Epithelial cell of proximal tubule (primary cell): Measurements from ENCODE around the gene TRIM10. TPM values are rescaled to one million over a fixed set of nuclear protein-coding genes. Genes with fewer than 3 reads are reported as not detected.
A peak's percentile ranks its signal among the peaks of the same experiment; 100 is the strongest.
"Not testable (repeated sequence)": the region's sequence is repeated elsewhere in the genome, so short reads cannot be mapped to it uniquely, and the experiment has no call there.

ENCODE experiments used
- DNase-seq: peaks from one replicate; pipeline ENCODE4 v3.0.0-alpha.2; 2011; ENCODE audit warnings: low read depth
- H3K4me3 ChIP-seq: 2 replicates; pipeline ENCODE4 v1.5.1; 2011; ENCODE audit warnings: low read depth, mild to moderate bottlenecking, low read length
- total RNA-seq: library from RNA; depleted of rRNA; stranded (reverse); fragments of >200 nt; gene quantifications from 2 replicates; pipeline ENCODE4 v1.2.3, GENCODE V29; 2015
- TF ChIP-seq, protein P1 (sequence below): conservative IDR thresholded peaks from 2 replicates; pipeline ENCODE4 v1.5.1; 2012; ENCODE audit warnings: low read depth, mild to moderate bottlenecking, low read length

The TRIM10 gene
- total RNA-seq, 1 donor from 2014 or later: not detected

DNA sequence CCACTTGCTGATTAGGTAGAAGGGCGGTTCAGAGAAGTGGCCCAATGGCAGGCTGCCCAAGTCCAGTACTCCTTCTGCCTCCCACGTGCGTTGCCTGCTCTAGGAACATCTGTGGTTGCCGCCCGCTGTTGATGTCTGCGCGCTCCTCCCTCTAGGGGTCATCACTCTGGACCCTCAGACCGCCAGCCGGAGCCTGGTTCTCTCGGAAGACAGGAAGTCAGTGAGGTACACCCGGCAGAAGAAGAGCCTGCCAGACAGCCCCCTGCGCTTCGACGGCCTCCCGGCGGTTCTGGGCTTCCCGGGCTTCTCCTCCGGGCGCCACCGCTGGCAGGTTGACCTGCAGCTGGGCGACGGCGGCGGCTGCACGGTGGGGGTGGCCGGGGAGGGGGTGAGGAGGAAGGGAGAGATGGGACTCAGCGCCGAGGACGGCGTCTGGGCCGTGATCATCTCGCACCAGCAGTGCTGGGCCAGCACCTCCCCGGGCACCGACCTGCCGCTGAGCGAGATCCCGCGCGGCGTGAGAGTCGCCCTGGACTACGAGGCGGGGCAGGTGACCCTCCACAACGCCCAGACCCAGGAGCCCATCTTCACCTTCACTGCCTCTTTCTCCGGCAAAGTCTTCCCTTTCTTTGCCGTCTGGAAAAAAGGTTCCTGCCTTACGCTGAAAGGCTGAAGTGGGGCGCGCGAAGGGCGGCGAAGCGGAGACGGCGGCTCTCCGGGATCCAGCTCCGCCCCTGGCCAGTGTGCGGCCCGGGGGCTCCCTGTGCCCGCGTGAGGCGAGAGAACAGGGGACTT is 10.9 kb upstream of the TRIM10 start:
- TF ChIP-seq, protein P1, sequence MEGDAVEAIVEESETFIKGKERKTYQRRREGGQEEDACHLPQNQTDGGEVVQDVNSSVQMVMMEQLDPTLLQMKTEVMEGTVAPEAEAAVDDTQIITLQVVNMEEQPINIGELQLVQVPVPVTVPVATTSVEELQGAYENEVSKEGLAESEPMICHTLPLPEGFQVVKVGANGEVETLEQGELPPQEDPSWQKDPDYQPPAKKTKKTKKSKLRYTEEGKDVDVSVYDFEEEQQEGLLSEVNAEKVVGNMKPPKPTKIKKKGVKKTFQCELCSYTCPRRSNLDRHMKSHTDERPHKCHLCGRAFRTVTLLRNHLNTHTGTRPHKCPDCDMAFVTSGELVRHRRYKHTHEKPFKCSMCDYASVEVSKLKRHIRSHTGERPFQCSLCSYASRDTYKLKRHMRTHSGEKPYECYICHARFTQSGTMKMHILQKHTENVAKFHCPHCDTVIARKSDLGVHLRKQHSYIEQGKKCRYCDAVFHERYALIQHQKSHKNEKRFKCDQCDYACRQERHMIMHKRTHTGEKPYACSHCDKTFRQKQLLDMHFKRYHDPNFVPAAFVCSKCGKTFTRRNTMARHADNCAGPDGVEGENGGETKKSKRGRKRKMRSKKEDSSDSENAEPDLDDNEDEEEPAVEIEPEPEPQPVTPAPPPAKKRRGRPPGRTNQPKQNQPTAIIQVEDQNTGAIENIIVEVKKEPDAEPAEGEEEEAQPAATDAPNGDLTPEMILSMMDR: no peak
- H3K4me3 ChIP-seq: no peak overlapping the region
- DNase-seq: no peak

DNA sequence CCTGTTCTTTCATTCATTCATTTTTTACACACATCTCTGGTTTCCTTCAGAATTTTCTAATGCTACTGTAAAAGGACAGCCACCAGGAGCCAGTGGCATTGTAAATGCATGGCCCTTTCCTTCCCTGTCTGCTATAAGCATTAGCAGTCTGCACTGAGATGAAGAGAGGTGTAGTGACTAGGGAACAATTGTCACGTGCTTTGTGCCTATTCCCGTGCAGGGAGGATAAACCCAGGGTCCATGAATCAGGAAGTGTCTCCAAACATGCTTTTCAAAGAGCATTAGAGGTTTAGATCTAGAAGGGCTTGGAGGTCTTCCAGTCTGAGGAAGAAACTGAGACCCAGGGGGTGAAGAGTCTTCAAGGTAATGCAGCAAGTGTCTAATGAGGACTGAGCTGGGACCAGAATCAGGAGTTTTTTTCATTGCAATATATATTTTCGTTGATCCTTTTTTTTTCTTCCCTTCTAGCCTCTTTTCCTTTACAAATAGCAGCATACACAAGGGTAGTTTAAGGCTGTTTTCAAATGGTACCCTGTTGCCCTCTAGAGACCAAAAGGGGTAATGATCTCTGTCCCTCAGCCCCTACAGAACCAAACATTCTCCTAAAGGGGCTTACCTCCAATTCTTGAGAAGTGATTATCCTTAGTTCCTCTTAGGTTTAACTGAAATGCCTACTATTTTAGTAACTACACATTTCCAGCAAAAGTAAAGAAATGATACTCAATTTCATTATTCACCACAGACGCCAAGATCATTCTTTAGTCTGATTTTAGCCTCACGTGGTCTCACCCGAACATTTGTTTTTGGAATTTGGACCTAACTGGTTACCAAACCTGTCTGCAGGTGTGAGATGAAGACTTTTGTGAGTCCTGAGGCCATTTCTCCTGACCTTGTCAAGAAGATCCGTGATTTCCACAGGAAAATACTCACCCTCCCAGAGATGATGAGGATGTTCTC is 8.9 kb upstream of the TRIM10 start:
- DNase-seq: no peak
- TF ChIP-seq, protein P1: peak; percentile 92
- no peak overlapping the region for H3K4me3 ChIP-seq

DNA sequence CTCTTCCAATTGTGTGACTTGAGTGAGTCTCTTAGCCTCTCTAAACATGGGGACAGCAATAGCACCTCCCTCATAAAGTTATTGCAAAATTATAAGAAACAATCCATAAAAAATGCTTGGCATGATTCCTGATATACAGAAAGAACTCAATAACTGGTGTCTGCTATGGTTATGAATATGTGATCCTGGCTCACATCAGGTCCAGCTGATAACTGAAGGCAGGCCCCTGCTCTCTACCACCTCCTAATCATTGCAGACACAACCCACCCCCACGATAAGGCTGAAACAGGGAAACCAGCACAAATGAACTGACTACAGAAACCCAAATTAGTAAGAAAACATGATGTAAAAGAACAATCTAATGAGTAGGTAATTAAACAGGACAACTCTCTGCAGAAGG is 7.7 kb upstream of the TRIM10 start:
- no peak for DNase-seq
- TF ChIP-seq, protein P1: no peak
- H3K4me3 ChIP-seq: no peak overlapping the region

DNA sequence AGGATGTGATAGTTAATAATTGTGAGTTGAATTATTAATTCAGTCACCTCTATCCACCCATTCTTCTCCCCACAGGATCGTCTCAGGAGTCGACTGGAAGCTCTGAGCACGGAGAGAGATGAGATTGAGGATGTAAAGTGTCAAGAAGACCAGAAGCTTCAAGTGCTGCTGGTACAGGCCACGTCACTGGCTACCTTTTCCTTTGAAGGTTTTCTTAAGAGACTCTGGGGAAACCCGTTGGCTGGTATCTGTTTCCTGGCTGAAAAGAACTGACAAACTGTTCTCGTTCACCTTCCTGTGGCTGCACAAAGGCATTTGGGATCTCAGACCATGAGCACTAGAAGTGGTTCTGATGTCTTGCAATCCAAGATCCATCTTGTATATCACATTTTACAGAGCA is 6.1 kb upstream of the TRIM10 start:
- no peak overlapping the region for H3K4me3 ChIP-seq
- TF ChIP-seq, protein P1: no peak
- no peak for DNase-seq

DNA sequence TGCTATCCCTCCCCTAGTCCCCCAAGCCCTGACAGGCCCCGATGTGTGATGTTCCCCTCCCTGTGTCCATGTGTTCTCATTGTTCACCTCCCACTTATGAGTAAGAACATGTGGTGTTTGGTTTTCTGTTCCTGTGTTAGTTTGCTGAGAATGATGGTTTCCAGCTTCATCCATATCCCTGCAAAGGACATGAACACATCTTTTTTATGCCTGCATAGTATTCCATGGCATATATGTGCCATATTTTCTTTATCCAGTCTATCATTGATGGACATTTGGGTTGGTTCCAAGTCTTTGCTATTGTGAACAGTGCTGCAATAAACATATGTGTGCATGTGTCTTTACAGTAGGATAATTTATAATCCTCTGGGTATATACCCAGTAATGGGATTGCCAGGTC is 4.2 kb upstream of the TRIM10 start:
- not testable (repeated sequence) for H3K4me3 ChIP-seq, DNase-seq

DNA sequence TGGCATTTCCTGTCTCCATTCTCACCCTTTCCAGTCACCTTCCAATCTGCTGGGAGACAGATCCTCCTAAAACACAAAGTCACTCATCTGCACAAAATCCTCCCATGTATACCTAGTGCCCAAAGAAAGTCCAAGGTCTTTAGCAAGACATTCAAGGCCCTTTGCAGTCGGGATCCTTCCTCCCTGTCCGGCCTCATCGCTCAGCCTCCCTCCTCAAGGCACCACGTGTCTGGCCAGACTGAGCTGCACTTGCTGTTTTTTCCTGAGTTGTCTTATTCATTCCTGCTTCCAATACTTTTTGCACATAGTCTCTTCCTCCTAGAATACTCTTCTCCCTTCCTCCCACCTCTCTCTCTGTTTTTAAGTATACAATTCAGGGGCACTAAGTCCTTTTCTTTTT is 3.7 kb upstream of the TRIM10 start:
- TF ChIP-seq, protein P1: no peak
- DNase-seq: no peak

DNA sequence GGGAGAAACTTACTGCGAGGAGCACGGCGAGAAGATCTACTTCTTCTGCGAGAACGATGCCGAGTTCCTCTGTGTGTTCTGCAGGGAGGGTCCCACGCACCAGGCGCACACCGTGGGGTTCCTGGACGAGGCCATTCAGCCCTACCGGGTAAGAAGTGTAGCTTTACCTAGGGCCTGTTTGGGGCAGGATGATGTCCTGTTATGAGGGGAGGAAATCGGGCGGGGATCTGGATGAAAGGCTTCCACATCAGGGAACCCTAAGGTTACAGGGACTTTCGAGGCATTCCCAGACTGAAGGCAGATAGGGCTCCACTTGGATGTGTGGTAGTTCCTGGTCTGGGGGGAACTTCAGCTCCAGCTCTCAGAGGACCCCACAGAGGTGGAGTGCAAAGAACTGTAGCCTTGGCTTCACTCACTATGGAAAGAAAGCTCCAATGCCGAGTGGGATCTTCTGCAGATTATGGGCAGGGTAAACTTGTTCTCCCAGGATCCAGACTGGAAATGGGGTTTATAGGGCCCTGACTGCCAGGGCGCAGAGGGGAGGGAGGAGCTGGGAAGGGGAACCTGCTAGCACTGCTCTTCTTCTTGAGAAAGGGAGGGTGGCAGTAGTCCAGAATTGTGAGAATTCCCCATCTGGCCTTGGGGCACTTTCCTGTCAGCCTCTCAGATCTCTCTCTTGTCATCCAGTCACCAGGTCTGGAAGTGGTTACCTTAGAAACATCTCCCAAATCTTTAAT is 3.1 kb upstream of the TRIM10 start:
- no peak for DNase-seq
- peak overlapping the region; percentile 49 for H3K4me3 ChIP-seq

More for the DNA sequence above, 3.7 kb upstream of the TRIM10 start:
- no peak overlapping the region for H3K4me3 ChIP-seq

More for the DNA sequence above, 3.1 kb upstream of the TRIM10 start:
- TF ChIP-seq, protein P1: no peak
